ENCODE measurements around the gene CRLF1.

DNA sequence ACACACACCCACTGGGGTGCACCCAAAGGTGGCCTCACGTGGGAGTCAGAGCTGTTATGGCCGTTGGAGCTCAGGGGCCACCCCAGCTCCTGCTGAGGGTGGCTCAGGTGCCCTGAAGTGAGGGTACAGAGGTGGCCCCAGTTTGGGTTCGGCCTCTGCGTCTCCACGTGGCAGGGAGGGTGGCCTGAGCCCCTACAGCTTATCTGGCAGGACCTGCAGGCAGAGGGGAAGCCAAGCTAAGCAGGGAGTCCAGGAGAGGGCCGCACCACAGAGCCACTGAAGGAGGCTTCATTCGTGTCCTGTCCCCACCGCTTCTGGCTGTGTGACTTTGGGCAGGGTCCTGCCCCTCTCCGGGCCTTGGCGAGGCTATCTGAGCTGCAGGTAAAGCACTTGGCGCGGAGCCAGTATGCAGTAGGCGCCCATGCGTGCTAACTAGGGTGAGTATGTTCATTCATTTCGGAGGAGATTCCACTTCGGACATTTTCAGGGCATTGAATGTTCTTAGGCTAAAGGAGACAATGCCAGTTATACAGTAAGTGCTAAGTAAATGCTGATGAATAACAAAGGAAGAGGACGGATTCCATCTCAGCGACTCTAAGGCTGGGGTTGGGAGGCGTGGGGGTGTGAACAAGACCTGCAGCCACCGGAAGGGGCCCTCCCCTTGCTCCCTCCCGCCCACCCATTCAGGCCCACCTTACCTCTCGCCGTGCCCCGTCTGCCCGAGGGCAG is 13.1 kb downstream of the CRLF1 start:
- no peak for TF ChIP-seq CTCF (IDR thresholded peaks at IDR 0.05 in 4 of 5, conservative IDR thresholded peaks at IDR 0.05 in 1 of 5)
- no peak for TF ChIP-seq POLR2A (IDR thresholded peaks at IDR 0.05)

Data from gastrocnemius medialis (tissue), 4 donors.